K562 (cell line): ENCODE data around the gene TIMM22. TPM values are rescaled to one million over a fixed set of nuclear protein-coding genes. Genes with fewer than 3 reads are reported as not detected.

Experiments used
- ATAC-seq: fragments of 200-7000 bp; cut with Tn5 transposase; 3 replicates; pipeline ENCODE4 v1.9.1; 2020; ENCODE audit warnings: moderate library complexity
- BruUV-seq: library from RNA; stranded (reverse); fragments of 400-500 nt; replicated peaks from 2 replicates; lab custom pipeline; 2021; lab: Mats Ljungman, UMichigan
- CTCF ChIA-PET: fragments of 300-600 bp; formaldehyde crosslinking; extraction: SDS; loops from one replicate; lab custom pipeline; 2021; ENCODE audit warnings: low intra/inter-chr PET ratio; lab: Yijun Ruan, JAX
- POLR2A ChIA-PET: fragments of 300-600, 350-650 bp; sonication (Branson Sonifier 250); formaldehyde crosslinking; extraction: SDS; loops from one replicate; lab custom pipeline; 2021; ENCODE audit warnings: antibody characterized with exemption, inconsistent platforms; lab: Yijun Ruan, JAX
- DNase-seq, 4 experiments: peaks; one replicate each; pipeline versions ENCODE4 v3.0.0 to v3.0.0-alpha.2; 2011 to 2018; ENCODE audit warnings: low spot score in 3 of 4, mixed read lengths in 3 of 4; ENCODE audit errors: extremely low read depth in 1 of 4
- FAIRE-seq: peaks from 2 replicates; lab custom pipeline; 2011; peaks lifted over from hg19 to GRCh38; lab: Jason Lieb, UNC
- H2AFZ ChIP-seq: 2 replicates; pipeline ENCODE4 v1.6.0; 2011; ENCODE audit warnings: low read depth, low read length, control low read depth, inconsistent platforms
- H3K27ac ChIP-seq: fragments of 200-600 bp; 3 replicates; pipeline ENCODE4 v1.8.0; 2011; ENCODE audit warnings: low read depth, mild to moderate bottlenecking, control low read depth, inconsistent platforms, low read length, moderate library complexity, mixed read lengths; ENCODE audit errors: extremely low read depth
- H3K27me3 ChIP-seq, 2 experiments: fragments of 300-600 bp in 1 of 2; 2 replicates in 1 of 2; 3 replicates in 1 of 2; pipeline versions ENCODE4 v1.6.0 to v1.8.0; 2011; ENCODE audit warnings: inconsistent platforms in 2 of 2, low read length in 2 of 2, mild to moderate bottlenecking in 1 of 2, mixed read lengths in 1 of 2, moderate library complexity in 1 of 2; ENCODE audit not compliant: control insufficient read depth in 2 of 2, insufficient read depth in 2 of 2
- H3K36me3 ChIP-seq: fragments of 300-600 bp; 3 replicates; pipeline ENCODE4 v1.8.0; 2011; ENCODE audit warnings: mild to moderate bottlenecking, low read length, inconsistent platforms; ENCODE audit not compliant: control insufficient read depth, insufficient read depth
- H3K4me1 ChIP-seq, 2 experiments: fragments of 200-600 bp in 1 of 2; replicated peaks in 1 of 2; 2 replicates in 1 of 2; 3 replicates in 1 of 2; pipeline versions ENCODE4 v1.5.1 to v1.8.0; 2011; ENCODE audit warnings: inconsistent platforms in 2 of 2, low read length in 2 of 2, mild to moderate bottlenecking in 1 of 2, mixed read lengths in 1 of 2, moderate library complexity in 1 of 2; ENCODE audit not compliant: control insufficient read depth in 2 of 2, insufficient read depth in 2 of 2
- H3K4me2 ChIP-seq: 2 replicates; pipeline ENCODE4 v1.6.1; 2011; ENCODE audit warnings: low read length, control low read depth, inconsistent platforms, mixed read lengths; ENCODE audit not compliant: insufficient read depth
- H3K4me3 ChIP-seq: fragments of 200-600 bp; sonication (generic), shearing (Covaris generic); 2 replicates; pipeline ENCODE4 v1.5.1; 2016; ENCODE audit warnings: control low read depth, inconsistent platforms
- H3K79me2 ChIP-seq: fragments of 200-600 bp; 3 replicates; pipeline ENCODE4 v1.8.0; 2011; ENCODE audit warnings: low read length, inconsistent platforms; ENCODE audit not compliant: control insufficient read depth, insufficient read depth
- H3K9ac ChIP-seq, 2 experiments: 2 replicates each; pipeline versions ENCODE4 v1.6.0 to v1.6.1; 2011; ENCODE audit warnings: low read depth in 2 of 2, low read length in 2 of 2, control low read depth in 1 of 2, inconsistent platforms in 1 of 2, mild to moderate bottlenecking in 1 of 2, mixed read lengths in 1 of 2; ENCODE audit not compliant: insufficient read depth in 1 of 2
- H3K9me1 ChIP-seq: one replicate; pipeline ENCODE4 v1.6.0; 2011; ENCODE audit warnings: inconsistent platforms, mild to moderate bottlenecking, low read length, moderate library complexity; ENCODE audit not compliant: control insufficient read depth, insufficient read depth
- H3K9me3 ChIP-seq: replicated peaks from 2 replicates; pipeline ENCODE4 v1.5.1; 2011; ENCODE audit warnings: low read depth, low read length, inconsistent platforms; ENCODE audit not compliant: control insufficient read depth, insufficient read depth
- H4K20me1 ChIP-seq: replicated peaks from 2 replicates; pipeline ENCODE4 v1.6.1; 2011; ENCODE audit warnings: low read length, inconsistent platforms, mixed read lengths; ENCODE audit not compliant: control insufficient read depth, insufficient read depth
- FOS ChIP-seq: IDR thresholded peaks from 3 replicates; pipeline ENCODE4 v1.6.1; 2011; ENCODE audit not compliant: insufficient read length; ENCODE audit errors: extremely low read depth
- TEAD4 ChIP-seq, 2 experiments: sonication (generic) in 1 of 2; formaldehyde crosslinking in 1 of 2; IDR thresholded peaks; 2 replicates each; pipeline versions ENCODE4 v1.6.1 to v1.8.0; 2012 to 2022; ENCODE audit warnings: borderline replicate concordance in 1 of 2, inconsistent platforms in 1 of 2, low read length in 1 of 2, mild to moderate bottlenecking in 1 of 2, missing genetic modification reagents in 1 of 2
- WGBS: fragments of 100-300 bp; shearing (Covaris generic); methylation state at CpG from one replicate; pipeline ENCODE4 v1.1.6; 2016; ENCODE audit warnings: low coverage, mixed read lengths; ENCODE audit not compliant: insufficient coverage; ENCODE audit errors: missing lambda C conversion rate; 5-methylcytosine and 5-hydroxymethylcytosine counted together
- in situ Hi-C: fragments of 300-500 bp; cut with MboI; formaldehyde crosslinking; loops from 4 replicates; pipeline ENCODE4 v1.15.0; 2018; ENCODE audit warnings: inconsistent platforms, mixed read lengths
- intact Hi-C: fragments of 100-400 bp; cut with micrococcal nuclease; formaldehyde crosslinking; loops from 2 replicates; pipeline ENCODE4 v1.14.2; 2022
- polyA plus RNA-seq, 8 experiments: library from polyadenylated mRNA; depleted of rRNA in 4 of 8; stranded (reverse) in 5 of 8; unstranded in 3 of 8; fragments of >200 nt; fragmentation: Nextera tagmentation in 2 of 8; fragmentation: Illumina TruSeq in 1 of 8; extraction: Ambion mirVana in 2 of 8; extraction: Trizol in 1 of 8; gene quantifications; 2 replicates each; pipeline versions ENCODE4 v1.2.1 to v1.2.3, GENCODE V29; 2011 to 2014; ENCODE audit warnings: inconsistent platforms in 1 of 8, missing spikeins in 1 of 8
- total RNA-seq, 7 experiments: library from RNA; depleted of rRNA in 6 of 7; stranded (reverse); fragments of >200 nt in 6 of 7; fragmentation: Illumina TruSeq in 2 of 7; extraction: Trizol in 2 of 7; gene quantifications; 2 replicates each; pipeline versions ENCODE4 v1.2.1 to v1.2.3, GENCODE V29; 2011 to 2021; ENCODE audit warnings: low replicate concordance in 1 of 7
- TF ChIP-seq, protein P1 (sequence below): fragments of 450-650 bp; IDR thresholded peaks from 2 replicates; pipeline ENCODE4 v1.6.1; 2016; ENCODE audit warnings: mild to moderate bottlenecking, moderate library complexity
- TF ChIP-seq, protein P2 (sequence below): fragments of 450-650 bp; IDR thresholded peaks from 2 replicates; pipeline ENCODE4 v1.6.1; 2017; ENCODE audit warnings: antibody characterized with exemption
- TF ChIP-seq, protein P3 (sequence below): fragments of 250-450 bp; sonication (Bioruptor Pico); IDR thresholded peaks from 2 replicates; pipeline ENCODE4 v1.8.0; 2022; ENCODE audit warnings: moderate library complexity, mild to moderate bottlenecking, inconsistent platforms

TIMM22 gene
- total and polyA plus RNA-seq, 9 of the 15 experiments (the other 6 are each of a cell fraction or from before 2014, with no cell fraction given): 5.9 to 14.1 (median 10.3) TPM

DNA sequence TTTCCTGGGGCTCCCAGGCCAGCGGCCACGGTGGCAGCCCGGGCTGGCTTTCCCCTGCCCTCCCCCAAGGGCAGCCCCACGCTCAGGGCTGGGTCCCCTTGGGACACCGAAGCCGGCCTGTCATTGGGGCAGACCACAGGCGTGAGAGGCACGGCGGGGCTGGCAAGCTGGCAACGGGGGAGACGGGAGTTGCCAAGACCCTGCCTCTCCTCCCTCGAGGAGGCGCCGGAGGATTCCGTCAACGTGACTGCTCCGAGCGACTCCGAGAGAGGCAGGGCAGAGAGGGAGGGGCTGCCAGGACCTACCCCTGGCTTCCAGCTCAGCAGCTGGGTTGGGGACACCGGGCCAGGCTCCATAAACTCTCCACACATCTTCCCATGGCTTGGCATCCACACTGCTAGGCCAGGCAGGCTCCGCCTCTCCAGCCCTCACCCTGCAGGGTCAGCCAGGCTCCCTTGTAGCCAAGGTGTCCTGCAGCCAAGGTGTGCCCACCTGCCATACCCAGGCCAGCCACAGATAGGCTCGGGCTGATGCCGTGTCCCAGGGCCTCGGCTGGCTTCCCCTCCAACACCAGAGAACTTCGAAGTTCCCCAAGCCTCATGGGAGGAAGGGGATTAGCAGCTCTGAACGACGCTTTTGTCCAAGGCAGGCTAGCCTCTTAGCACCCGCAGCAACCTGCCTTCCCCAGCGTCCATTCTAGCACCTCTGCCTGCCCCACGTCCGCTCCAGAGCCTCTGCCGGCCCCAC lies 25.5 kb downstream of the TIMM22 start:
- H3K36me3 ChIP-seq: no peaks in the 10 kb centered on the region
- peaks cover 19 to 81% of the 10 kb centered on the region in 2 experiments; a peak in 4 of 5 replicates for H3K27me3 ChIP-seq
- no peaks in the 10 kb centered on the region for H3K79me2 ChIP-seq
- no peak overlapping the region for H3K4me2 ChIP-seq
- BruUV-seq: no TSS peak
- in situ Hi-C loops: no loop called here
- no peaks in the 10 kb centered on the region; the same call in 1 of the 2 replicates for H4K20me1 ChIP-seq
- peaks cover 0 to 21% of the 10 kb centered on the region in 2 experiments; a peak in 2 of 5 replicates for H3K4me1 ChIP-seq
- ChIA-PET CTCF (no interaction called here), POLR2A (no interaction called here)
- H3K9me3 ChIP-seq: no peaks in the 10 kb centered on the region
- FAIRE-seq: no peak
- no peaks in the 10 kb centered on the region for H3K9me1 ChIP-seq
- no peak overlapping the region for H3K4me3 ChIP-seq
- WGBS: 6% methylated on average over 17 of the region's 32 CpGs
- H2AFZ ChIP-seq: no peak overlapping the region
- no peak overlapping the region for H3K9ac ChIP-seq
- no peak for DNase-seq
- ATAC-seq: no peak
- H3K27ac ChIP-seq: no peak overlapping the region
- intact Hi-C loops: no loop called here
- TF ChIP-seq, protein P1, sequence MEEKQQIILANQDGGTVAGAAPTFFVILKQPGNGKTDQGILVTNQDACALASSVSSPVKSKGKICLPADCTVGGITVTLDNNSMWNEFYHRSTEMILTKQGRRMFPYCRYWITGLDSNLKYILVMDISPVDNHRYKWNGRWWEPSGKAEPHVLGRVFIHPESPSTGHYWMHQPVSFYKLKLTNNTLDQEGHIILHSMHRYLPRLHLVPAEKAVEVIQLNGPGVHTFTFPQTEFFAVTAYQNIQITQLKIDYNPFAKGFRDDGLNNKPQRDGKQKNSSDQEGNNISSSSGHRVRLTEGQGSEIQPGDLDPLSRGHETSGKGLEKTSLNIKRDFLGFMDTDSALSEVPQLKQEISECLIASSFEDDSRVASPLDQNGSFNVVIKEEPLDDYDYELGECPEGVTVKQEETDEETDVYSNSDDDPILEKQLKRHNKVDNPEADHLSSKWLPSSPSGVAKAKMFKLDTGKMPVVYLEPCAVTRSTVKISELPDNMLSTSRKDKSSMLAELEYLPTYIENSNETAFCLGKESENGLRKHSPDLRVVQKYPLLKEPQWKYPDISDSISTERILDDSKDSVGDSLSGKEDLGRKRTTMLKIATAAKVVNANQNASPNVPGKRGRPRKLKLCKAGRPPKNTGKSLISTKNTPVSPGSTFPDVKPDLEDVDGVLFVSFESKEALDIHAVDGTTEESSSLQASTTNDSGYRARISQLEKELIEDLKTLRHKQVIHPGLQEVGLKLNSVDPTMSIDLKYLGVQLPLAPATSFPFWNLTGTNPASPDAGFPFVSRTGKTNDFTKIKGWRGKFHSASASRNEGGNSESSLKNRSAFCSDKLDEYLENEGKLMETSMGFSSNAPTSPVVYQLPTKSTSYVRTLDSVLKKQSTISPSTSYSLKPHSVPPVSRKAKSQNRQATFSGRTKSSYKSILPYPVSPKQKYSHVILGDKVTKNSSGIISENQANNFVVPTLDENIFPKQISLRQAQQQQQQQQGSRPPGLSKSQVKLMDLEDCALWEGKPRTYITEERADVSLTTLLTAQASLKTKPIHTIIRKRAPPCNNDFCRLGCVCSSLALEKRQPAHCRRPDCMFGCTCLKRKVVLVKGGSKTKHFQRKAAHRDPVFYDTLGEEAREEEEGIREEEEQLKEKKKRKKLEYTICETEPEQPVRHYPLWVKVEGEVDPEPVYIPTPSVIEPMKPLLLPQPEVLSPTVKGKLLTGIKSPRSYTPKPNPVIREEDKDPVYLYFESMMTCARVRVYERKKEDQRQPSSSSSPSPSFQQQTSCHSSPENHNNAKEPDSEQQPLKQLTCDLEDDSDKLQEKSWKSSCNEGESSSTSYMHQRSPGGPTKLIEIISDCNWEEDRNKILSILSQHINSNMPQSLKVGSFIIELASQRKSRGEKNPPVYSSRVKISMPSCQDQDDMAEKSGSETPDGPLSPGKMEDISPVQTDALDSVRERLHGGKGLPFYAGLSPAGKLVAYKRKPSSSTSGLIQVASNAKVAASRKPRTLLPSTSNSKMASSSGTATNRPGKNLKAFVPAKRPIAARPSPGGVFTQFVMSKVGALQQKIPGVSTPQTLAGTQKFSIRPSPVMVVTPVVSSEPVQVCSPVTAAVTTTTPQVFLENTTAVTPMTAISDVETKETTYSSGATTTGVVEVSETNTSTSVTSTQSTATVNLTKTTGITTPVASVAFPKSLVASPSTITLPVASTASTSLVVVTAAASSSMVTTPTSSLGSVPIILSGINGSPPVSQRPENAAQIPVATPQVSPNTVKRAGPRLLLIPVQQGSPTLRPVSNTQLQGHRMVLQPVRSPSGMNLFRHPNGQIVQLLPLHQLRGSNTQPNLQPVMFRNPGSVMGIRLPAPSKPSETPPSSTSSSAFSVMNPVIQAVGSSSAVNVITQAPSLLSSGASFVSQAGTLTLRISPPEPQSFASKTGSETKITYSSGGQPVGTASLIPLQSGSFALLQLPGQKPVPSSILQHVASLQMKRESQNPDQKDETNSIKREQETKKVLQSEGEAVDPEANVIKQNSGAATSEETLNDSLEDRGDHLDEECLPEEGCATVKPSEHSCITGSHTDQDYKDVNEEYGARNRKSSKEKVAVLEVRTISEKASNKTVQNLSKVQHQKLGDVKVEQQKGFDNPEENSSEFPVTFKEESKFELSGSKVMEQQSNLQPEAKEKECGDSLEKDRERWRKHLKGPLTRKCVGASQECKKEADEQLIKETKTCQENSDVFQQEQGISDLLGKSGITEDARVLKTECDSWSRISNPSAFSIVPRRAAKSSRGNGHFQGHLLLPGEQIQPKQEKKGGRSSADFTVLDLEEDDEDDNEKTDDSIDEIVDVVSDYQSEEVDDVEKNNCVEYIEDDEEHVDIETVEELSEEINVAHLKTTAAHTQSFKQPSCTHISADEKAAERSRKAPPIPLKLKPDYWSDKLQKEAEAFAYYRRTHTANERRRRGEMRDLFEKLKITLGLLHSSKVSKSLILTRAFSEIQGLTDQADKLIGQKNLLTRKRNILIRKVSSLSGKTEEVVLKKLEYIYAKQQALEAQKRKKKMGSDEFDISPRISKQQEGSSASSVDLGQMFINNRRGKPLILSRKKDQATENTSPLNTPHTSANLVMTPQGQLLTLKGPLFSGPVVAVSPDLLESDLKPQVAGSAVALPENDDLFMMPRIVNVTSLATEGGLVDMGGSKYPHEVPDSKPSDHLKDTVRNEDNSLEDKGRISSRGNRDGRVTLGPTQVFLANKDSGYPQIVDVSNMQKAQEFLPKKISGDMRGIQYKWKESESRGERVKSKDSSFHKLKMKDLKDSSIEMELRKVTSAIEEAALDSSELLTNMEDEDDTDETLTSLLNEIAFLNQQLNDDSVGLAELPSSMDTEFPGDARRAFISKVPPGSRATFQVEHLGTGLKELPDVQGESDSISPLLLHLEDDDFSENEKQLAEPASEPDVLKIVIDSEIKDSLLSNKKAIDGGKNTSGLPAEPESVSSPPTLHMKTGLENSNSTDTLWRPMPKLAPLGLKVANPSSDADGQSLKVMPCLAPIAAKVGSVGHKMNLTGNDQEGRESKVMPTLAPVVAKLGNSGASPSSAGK: no peak
- TF ChIP-seq TEAD4 (IDR thresholded peaks at IDR 0.05; ENCODE audit: low read length) (no peak), TEAD4 (CRISPR knock-in tag; IDR thresholded peaks at IDR 0.05; ENCODE audit: borderline replicate concordance) (no peak), FOS (no peak)
- TF ChIP-seq, protein P2, sequence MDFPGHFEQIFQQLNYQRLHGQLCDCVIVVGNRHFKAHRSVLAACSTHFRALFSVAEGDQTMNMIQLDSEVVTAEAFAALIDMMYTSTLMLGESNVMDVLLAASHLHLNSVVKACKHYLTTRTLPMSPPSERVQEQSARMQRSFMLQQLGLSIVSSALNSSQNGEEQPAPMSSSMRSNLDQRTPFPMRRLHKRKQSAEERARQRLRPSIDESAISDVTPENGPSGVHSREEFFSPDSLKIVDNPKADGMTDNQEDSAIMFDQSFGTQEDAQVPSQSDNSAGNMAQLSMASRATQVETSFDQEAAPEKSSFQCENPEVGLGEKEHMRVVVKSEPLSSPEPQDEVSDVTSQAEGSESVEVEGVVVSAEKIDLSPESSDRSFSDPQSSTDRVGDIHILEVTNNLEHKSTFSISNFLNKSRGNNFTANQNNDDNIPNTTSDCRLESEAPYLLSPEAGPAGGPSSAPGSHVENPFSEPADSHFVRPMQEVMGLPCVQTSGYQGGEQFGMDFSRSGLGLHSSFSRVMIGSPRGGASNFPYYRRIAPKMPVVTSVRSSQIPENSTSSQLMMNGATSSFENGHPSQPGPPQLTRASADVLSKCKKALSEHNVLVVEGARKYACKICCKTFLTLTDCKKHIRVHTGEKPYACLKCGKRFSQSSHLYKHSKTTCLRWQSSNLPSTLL: no peak
- TF ChIP-seq, protein P3, sequence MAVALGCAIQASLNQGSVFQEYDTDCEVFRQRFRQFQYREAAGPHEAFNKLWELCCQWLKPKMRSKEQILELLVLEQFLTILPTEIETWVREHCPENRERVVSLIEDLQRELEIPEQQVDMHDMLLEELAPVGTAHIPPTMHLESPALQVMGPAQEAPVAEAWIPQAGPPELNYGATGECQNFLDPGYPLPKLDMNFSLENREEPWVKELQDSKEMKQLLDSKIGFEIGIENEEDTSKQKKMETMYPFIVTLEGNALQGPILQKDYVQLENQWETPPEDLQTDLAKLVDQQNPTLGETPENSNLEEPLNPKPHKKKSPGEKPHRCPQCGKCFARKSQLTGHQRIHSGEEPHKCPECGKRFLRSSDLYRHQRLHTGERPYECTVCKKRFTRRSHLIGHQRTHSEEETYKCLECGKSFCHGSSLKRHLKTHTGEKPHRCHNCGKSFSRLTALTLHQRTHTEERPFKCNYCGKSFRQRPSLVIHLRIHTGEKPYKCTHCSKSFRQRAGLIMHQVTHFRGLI (CRISPR knock-in tag): no peak
